PC-9 (cell line): ENCODE results near the gene QRFP.

Source experiments
- EZH2 ChIP-seq: fragments of 200-600 bp; sonication (generic); IDR thresholded peaks from 2 replicates; pipeline ENCODE4 v1.8.0; 2017; ENCODE audit warnings: antibody characterized with exemption, low read depth
- TF ChIP-seq, protein P1 (sequence below): fragments of 200-600 bp; sonication (generic); conservative IDR thresholded peaks from 2 replicates; pipeline ENCODE4 v1.6.1; 2017; ENCODE audit warnings: mixed run types, antibody characterized with exemption, mild to moderate bottlenecking, moderate library complexity

DNA sequence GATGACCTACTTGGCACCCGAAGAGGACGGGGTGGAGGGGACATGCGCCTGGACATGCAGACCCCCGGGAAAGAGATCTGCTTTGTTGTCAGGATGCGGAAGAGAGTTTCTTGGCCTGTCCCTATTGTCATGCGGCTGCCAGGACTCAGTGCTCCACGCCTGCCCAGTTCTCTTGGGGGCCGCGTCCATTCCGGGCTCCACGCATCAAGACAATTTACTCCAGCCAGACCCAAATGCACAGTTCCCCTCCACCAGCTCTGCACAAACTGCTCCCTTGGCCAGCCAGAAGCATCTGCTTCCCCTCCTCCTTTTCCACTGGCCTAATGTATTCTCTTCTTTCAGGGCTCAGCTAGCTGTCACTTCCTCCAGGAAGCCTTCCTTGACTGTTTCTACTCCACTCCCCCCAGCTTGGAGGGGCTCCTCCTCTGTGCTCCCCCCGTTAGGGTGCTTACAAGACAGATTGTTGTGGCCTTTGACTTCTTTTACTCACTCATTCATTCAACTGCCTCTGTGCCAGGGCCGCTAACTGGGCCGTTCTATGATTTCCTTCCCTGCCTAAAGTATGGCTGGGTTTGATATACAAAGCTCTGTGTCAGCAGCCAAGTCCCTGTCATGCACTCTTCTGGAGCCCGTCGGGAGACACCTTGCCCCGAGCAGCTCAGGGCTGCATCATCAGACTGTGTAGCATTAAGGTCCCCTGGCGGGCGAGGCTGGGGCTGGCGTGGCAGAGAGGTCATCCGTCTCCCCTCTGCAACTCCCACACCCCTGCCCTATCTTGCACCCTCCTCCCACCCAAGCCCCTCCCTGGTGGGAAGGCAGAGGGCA is 35.9 kb upstream of the QRFP start:
- no peak for TF ChIP-seq EZH2
- TF ChIP-seq, protein P1, sequence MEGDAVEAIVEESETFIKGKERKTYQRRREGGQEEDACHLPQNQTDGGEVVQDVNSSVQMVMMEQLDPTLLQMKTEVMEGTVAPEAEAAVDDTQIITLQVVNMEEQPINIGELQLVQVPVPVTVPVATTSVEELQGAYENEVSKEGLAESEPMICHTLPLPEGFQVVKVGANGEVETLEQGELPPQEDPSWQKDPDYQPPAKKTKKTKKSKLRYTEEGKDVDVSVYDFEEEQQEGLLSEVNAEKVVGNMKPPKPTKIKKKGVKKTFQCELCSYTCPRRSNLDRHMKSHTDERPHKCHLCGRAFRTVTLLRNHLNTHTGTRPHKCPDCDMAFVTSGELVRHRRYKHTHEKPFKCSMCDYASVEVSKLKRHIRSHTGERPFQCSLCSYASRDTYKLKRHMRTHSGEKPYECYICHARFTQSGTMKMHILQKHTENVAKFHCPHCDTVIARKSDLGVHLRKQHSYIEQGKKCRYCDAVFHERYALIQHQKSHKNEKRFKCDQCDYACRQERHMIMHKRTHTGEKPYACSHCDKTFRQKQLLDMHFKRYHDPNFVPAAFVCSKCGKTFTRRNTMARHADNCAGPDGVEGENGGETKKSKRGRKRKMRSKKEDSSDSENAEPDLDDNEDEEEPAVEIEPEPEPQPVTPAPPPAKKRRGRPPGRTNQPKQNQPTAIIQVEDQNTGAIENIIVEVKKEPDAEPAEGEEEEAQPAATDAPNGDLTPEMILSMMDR: peak; percentile 40; the same call in 1 of the 2 replicates
